Endodermal cell (in vitro differentiated cells): ENCODE measurements around the gene NSUN2. TPM values are rescaled to one million over a fixed set of nuclear protein-coding genes. Genes with fewer than 3 reads are reported as not detected.
A peak's percentile ranks its signal among the peaks of the same experiment; 100 is the strongest.

ENCODE experiments used
- DNase-seq: peaks from one replicate; pipeline ENCODE4 v3.0.0-alpha.2; 2017
- H3K27ac ChIP-seq: 2 replicates; pipeline ENCODE4 v1.5.1; 2013; ENCODE audit warnings: mild to moderate bottlenecking, low read depth, low read length, moderate library complexity
- H3K27me3 ChIP-seq: 2 replicates; pipeline ENCODE4 v1.6.1; 2013; ENCODE audit warnings: mild to moderate bottlenecking, low read length, moderate library complexity; ENCODE audit not compliant: insufficient read depth, control insufficient read depth, poor library complexity, severe bottlenecking
- H3K36me3 ChIP-seq: 2 replicates; pipeline ENCODE4 v1.7.0; 2013; ENCODE audit warnings: mild to moderate bottlenecking, low read length, moderate library complexity; ENCODE audit not compliant: control insufficient read depth, insufficient read depth
- H3K4me1 ChIP-seq: one replicate; pipeline ENCODE4 v1.7.0; 2013; ENCODE audit warnings: low read length; ENCODE audit not compliant: control insufficient read depth, insufficient read depth
- H3K4me3 ChIP-seq: 2 replicates; pipeline ENCODE4 v1.5.1; 2013; ENCODE audit warnings: mild to moderate bottlenecking, low read length, moderate library complexity
- H3K9ac ChIP-seq: 2 replicates; pipeline ENCODE4 v1.6.1; 2013; ENCODE audit warnings: mild to moderate bottlenecking, low read length, moderate library complexity; ENCODE audit not compliant: poor library complexity, severe bottlenecking; ENCODE audit errors: extremely low read depth
- H3K9me3 ChIP-seq: 2 replicates; pipeline ENCODE4 v1.6.1; 2013; ENCODE audit warnings: mild to moderate bottlenecking, low read length, moderate library complexity; ENCODE audit not compliant: control insufficient read depth
- H3K27ac Mint-ChIP-seq: 2 replicates; pipeline ENCODE4 v1.8.0; 2020; ENCODE audit warnings: mixed read lengths
- H3K27me3 Mint-ChIP-seq: 2 replicates; pipeline ENCODE4 v1.8.0; 2021; ENCODE audit warnings: mild to moderate bottlenecking, mixed read lengths; ENCODE audit not compliant: insufficient read depth
- H3K36me3 Mint-ChIP-seq: 2 replicates; pipeline ENCODE4 v1.8.0; 2020; ENCODE audit warnings: low read depth, mixed read lengths
- H3K4me1 Mint-ChIP-seq: 2 replicates; pipeline ENCODE4 v1.8.0; 2020; ENCODE audit warnings: mixed read lengths
- H3K4me3 Mint-ChIP-seq: 2 replicates; pipeline ENCODE4 v1.8.0; 2020; ENCODE audit warnings: mild to moderate bottlenecking, moderate library complexity, mixed read lengths
- H3K9me3 Mint-ChIP-seq: 2 replicates; pipeline ENCODE4 v1.8.0; 2020; ENCODE audit warnings: mild to moderate bottlenecking, mixed read lengths
- CTCF ChIP-seq: fragments of 200-600 bp; sonication (generic); conservative IDR thresholded peaks from 2 replicates; pipeline ENCODE4 v1.5.0; 2021; ENCODE audit warnings: antibody characterized with exemption, mild to moderate bottlenecking
- WGBS, 2 experiments: methylation state at CpG; one replicate each; pipeline versions ENCODE4 v1.1.5 to v1.1.7; 2013; ENCODE audit warnings: missing lambda C conversion rate in 2 of 2, mixed read lengths in 1 of 2; ENCODE audit not compliant: insufficient coverage in 1 of 2, insufficient read length in 1 of 2; 5-methylcytosine and 5-hydroxymethylcytosine counted together
- total RNA-seq, 2 donors: library from RNA; stranded (reverse); fragmentation: NEBNext Ultra II Directional in 1 of 2; extraction: Animal tissue kit (Norgen Biotek cat#: 25700) in 1 of 2; gene quantifications; 2 replicates in 1 of 2; 3 replicates in 1 of 2; pipeline ENCODE4 v1.2.1, GENCODE V29; 2021

NSUN2 gene
- total RNA-seq, 2 donors from 2014 or later = 71.8 to 90.8 TPM

DNA sequence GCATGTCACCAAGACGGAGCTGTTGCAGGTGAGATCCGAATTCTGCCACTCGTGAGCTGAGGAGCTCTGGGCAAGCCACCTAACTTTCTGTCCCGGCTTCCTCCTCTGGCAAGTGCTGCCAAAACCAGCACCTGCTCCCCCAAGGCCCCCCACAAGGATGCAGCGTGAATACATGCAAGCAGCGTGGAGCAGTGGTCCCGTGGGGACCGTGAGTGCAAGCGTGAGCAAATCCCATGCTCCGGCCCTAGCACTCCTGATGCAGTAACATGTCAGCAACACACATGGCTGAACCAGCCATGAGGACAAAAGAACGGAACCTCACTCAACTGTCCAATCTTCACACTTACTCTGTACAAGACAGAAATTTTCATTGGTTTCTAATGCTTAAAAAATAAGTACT is 31.0 kb downstream of the NSUN2 start:
- H3K27ac ChIP-seq = peak overlapping the region; percentile 53
- Mint-ChIP-seq H3K4me3 (no peak overlapping the region), H3K36me3 (peaks cover 87% of the 10 kb centered on the region), H3K4me1 (peaks cover 7% of the 10 kb centered on the region), H3K27ac (no peak overlapping the region), H3K27me3 (no peaks in the 10 kb centered on the region), H3K9me3 (no peaks in the 10 kb centered on the region)
- WGBS, 2 experiments = 93 to 97% methylated on average over 8 to 11 of the region's 11 CpGs
- DNase-seq = no peak
- peaks cover 90% of the 10 kb centered on the region for H3K36me3 ChIP-seq
- no peak for TF ChIP-seq CTCF
- no peaks in the 10 kb centered on the region for H3K27me3 ChIP-seq
- H3K4me3 ChIP-seq = no peak overlapping the region
- no peaks in the 10 kb centered on the region for H3K9me3 ChIP-seq
- no peaks in the 10 kb centered on the region for H3K4me1 ChIP-seq
- no peak overlapping the region for H3K9ac ChIP-seq

- Histone ChIP-seq H3K4me1 (peaks cover 3% of the 10 kb centered on the region), H3K36me3 (peaks cover 90% of the 10 kb centered on the region), H3K9ac (no peak overlapping the region), H3K9me3 (no peaks in the 10 kb centered on the region), H3K4me3 (no peak overlapping the region), H3K27ac (peak overlapping the region; percentile 53), H3K27me3 (no peaks in the 10 kb centered on the region)
- peaks cover 13% of the 10 kb centered on the region for H3K4me1 Mint-ChIP-seq
- H3K27ac Mint-ChIP-seq = no peak overlapping the region
- peak; percentile 20 for DNase-seq
- TF ChIP-seq CTCF = no peak
- H3K36me3 Mint-ChIP-seq = peaks cover 88% of the 10 kb centered on the region
- no peak overlapping the region for H3K4me3 Mint-ChIP-seq
- H3K27me3 Mint-ChIP-seq = no peaks in the 10 kb centered on the region
- WGBS, 2 experiments = 93 to 100% methylated on average over 4 to 11 of the region's 11 CpGs
- no peaks in the 10 kb centered on the region for H3K9me3 Mint-ChIP-seq
These were observed 31.6 kb downstream of the NSUN2 start for GRCh38 chr5:6601271-6601670.

DNA sequence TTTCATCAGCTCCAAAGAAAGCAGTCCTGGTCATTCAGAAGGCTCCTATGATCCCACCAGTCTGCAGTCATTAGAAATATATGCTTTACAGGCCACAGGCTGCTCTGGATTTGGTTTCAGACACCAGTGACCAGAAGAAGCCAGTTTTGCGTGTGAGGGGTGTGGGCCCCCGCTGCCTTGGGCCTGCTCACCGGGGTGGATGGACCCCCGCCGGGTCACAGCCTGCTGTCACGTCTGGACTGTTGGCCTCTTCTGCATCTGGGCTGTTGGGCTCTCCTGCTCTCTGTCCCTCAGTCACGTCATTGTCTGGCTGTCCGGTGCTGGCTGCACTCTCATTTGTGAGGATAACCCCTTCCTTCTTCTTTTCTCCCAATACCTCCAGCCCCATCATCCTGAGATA is 33.1 kb downstream of the NSUN2 start:
- Mint-ChIP-seq H3K4me1 (peaks cover 26% of the 10 kb centered on the region), H3K36me3 (peaks cover 88% of the 10 kb centered on the region), H3K27ac (no peak overlapping the region), H3K9me3 (no peaks in the 10 kb centered on the region), H3K27me3 (no peaks in the 10 kb centered on the region), H3K4me3 (no peak overlapping the region)
- peak; percentile 28 for DNase-seq
- 92 to 93% methylated on average over 6 to 8 of the region's 8 CpGs for WGBS, 2 experiments
- peaks cover 10% of the 10 kb centered on the region for H3K4me1 ChIP-seq
- peaks cover 78% of the 10 kb centered on the region for H3K36me3 ChIP-seq
- no peak overlapping the region for H3K4me3 ChIP-seq
- no peak overlapping the region for H3K27ac ChIP-seq
- TF ChIP-seq CTCF = no peak
- H3K9ac ChIP-seq = no peak overlapping the region
- no peaks in the 10 kb centered on the region for H3K27me3 ChIP-seq
- H3K9me3 ChIP-seq = no peaks in the 10 kb centered on the region
